K562 (cell line): ENCODE data around the gene MCU. TPM values are rescaled to one million over a fixed set of nuclear protein-coding genes. Genes with fewer than 3 reads are reported as not detected.

ENCODE experiments used
- DNMT1 ChIP-seq: fragments of 450-650 bp; IDR thresholded peaks from 2 replicates; pipeline ENCODE4 v1.6.1; 2016; ENCODE audit warnings: antibody characterized with exemption, mild to moderate bottlenecking
- MED1 ChIP-seq: sonication (generic); formaldehyde crosslinking; IDR thresholded peaks from 2 replicates; pipeline ENCODE4 v1.8.1; 2023; ENCODE audit warnings: missing genetic modification reagents, borderline replicate concordance
- NFXL1 ChIP-seq: fragments of 450-650 bp; formaldehyde crosslinking; IDR thresholded peaks from 2 replicates; pipeline ENCODE4 v1.4.0; 2021; ENCODE audit warnings: mild to moderate bottlenecking
- NR1H2 ChIP-seq: sonication (generic); formaldehyde crosslinking; IDR thresholded peaks from 2 replicates; pipeline ENCODE4 v1.4.0; 2020; ENCODE audit warnings: mild to moderate bottlenecking, missing genetic modification reagents
- PML ChIP-seq: IDR thresholded peaks from 2 replicates; pipeline ENCODE4 v1.6.1; 2012; ENCODE audit warnings: low read length, inconsistent platforms
- WHSC1 ChIP-seq: IDR thresholded peaks from one replicate; pipeline ENCODE4 v1.6.1; 2012; ENCODE audit warnings: low read length, control low read depth, inconsistent platforms
- ZNF778 ChIP-seq: fragments of 450-650 bp; formaldehyde crosslinking; IDR thresholded peaks from 2 replicates; pipeline ENCODE4 v1.4.0; 2020; ENCODE audit warnings: mild to moderate bottlenecking, moderate library complexity
- polyA plus RNA-seq, 8 experiments: library from polyadenylated mRNA; depleted of rRNA in 4 of 8; stranded (reverse) in 5 of 8; unstranded in 3 of 8; fragments of >200 nt; fragmentation: Nextera tagmentation in 2 of 8; fragmentation: Illumina TruSeq in 1 of 8; extraction: Ambion mirVana in 2 of 8; extraction: Trizol in 1 of 8; gene quantifications; 2 replicates each; pipeline versions ENCODE4 v1.2.1 to v1.2.3, GENCODE V29; 2011 to 2014; ENCODE audit warnings: inconsistent platforms in 1 of 8, missing spikeins in 1 of 8
- total RNA-seq, 7 experiments: library from RNA; depleted of rRNA in 6 of 7; stranded (reverse); fragments of >200 nt in 6 of 7; fragmentation: Illumina TruSeq in 2 of 7; extraction: Trizol in 2 of 7; gene quantifications; 2 replicates each; pipeline versions ENCODE4 v1.2.1 to v1.2.3, GENCODE V29; 2011 to 2021; ENCODE audit warnings: low replicate concordance in 1 of 7
- TF ChIP-seq, protein P1 (sequence below), 2 experiments: IDR thresholded peaks; 2 replicates each; pipeline ENCODE4 v1.6.1; 2011; ENCODE audit warnings: borderline replicate concordance in 1 of 2, control low read depth in 1 of 2, low read depth in 1 of 2, low read length in 1 of 2, mild to moderate bottlenecking in 1 of 2, mixed read lengths in 1 of 2, moderate library complexity in 1 of 2; ENCODE audit not compliant: insufficient read depth in 1 of 2, insufficient read length in 1 of 2, poor library complexity in 1 of 2, severe bottlenecking in 1 of 2; ENCODE audit errors: extremely low read depth in 1 of 2
- TF ChIP-seq, protein P2 (sequence below): fragments of 250-450 bp; sonication (Bioruptor Pico); IDR thresholded peaks from 2 replicates; pipeline ENCODE4 v1.4.0; 2020; ENCODE audit warnings: mild to moderate bottlenecking
- TF ChIP-seq, protein P3 (sequence below): sonication (generic); formaldehyde crosslinking; IDR thresholded peaks from 2 replicates; pipeline ENCODE4 v1.8.1; 2023; ENCODE audit warnings: mild to moderate bottlenecking, missing genetic modification reagents, moderate library complexity

The MCU gene
- total and polyA plus RNA-seq, 9 of the 15 experiments (the other 6 are each of a cell fraction or from before 2014, with no cell fraction given), result 8.2 to 88.8 (median 21.3) TPM

DNA sequence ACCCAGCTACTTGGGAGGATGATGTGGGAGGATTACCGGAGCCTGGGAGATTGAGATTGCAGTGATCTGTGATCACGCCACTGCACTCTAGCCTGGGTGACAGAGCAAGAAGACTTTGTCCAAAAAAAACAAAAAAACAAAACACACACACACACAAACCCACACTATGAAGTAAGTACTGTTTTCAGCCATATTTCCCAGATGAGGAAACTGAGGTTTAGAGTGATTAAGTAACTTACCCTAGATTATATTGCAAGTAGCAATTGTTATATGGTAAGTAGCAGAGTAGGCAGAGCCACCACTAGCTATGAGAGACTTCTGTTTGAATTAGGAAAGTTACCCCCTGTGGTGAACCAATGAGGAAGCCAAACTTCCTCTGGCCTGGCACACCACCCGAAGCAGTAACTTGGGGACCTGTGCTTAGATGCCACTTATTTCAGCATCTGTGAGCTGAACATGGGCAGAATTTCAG is 61.9 kb downstream of the MCU start (continued):
- TF ChIP-seq, protein P1, sequence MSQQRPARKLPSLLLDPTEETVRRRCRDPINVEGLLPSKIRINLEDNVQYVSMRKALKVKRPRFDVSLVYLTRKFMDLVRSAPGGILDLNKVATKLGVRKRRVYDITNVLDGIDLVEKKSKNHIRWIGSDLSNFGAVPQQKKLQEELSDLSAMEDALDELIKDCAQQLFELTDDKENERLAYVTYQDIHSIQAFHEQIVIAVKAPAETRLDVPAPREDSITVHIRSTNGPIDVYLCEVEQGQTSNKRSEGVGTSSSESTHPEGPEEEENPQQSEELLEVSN (IDR thresholded peaks at IDR 0.05; ENCODE audit: borderline replicate concordance in 1 of 2, extremely low read depth in 1 of 2, insufficient read depth in 1 of 2, insufficient read length in 1 of 2, low read depth in 1 of 2, low read length in 1 of 2, poor library complexity in 1 of 2, severe bottlenecking in 1 of 2), result no peak
- TF ChIP-seq NFXL1 (CRISPR knock-in tag) (no peak), DNMT1 (no peak), PML (no peak), WHSC1 (no peak), ZNF778 (no peak), NR1H2 (CRISPR knock-in tag) (no peak), MED1 (CRISPR knock-in tag) (no peak)
- TF ChIP-seq, protein P2, sequence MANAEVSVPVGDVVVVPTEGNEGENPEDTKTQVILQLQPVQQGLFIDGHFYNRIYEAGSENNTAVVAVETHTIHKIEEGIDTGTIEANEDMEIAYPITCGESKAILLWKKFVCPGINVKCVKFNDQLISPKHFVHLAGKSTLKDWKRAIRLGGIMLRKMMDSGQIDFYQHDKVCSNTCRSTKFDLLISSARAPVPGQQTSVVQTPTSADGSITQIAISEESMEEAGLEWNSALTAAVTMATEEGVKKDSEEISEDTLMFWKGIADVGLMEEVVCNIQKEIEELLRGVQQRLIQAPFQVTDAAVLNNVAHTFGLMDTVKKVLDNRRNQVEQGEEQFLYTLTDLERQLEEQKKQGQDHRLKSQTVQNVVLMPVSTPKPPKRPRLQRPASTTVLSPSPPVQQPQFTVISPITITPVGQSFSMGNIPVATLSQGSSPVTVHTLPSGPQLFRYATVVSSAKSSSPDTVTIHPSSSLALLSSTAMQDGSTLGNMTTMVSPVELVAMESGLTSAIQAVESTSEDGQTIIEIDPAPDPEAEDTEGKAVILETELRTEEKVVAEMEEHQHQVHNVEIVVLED (CRISPR knock-in tag), result no peak
- TF ChIP-seq, protein P3, sequence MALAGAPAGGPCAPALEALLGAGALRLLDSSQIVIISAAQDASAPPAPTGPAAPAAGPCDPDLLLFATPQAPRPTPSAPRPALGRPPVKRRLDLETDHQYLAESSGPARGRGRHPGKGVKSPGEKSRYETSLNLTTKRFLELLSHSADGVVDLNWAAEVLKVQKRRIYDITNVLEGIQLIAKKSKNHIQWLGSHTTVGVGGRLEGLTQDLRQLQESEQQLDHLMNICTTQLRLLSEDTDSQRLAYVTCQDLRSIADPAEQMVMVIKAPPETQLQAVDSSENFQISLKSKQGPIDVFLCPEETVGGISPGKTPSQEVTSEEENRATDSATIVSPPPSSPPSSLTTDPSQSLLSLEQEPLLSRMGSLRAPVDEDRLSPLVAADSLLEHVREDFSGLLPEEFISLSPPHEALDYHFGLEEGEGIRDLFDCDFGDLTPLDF, result no peak
